ENCODE measurements around the gene RPN2.

DNA sequence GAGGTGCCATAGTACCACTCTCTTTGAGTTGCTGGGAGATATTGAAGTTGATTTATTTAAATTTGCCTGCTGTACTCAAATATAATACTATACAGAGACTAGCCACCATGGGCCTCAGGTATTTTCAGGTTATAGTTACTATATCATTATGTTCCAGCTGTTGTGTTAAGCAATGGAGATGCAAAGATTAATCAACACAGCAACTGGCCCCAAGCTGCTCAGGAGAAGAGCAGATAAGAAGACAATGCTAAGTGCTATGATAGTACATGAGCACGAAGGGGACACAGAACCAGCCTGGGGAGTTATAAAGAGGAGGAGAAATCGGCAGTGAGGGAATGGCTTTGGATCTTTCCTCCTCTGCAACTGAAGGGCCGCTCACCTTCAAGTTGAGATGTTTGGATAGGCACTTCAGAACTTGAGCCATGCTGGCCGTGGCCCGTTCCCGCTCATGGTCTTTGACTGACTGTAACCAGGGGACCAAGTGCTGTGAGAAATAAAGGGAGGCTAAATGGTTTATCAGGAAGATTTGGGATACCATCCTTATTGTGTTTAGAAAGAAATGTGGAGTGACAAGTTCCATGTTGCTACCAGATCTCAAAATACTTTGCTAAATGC lies 24.3 kb upstream of the RPN2 start:
- TF ChIP-seq CTCF (IDR thresholded peaks at IDR 0.05) (no peak), POLR2A (IDR thresholded peaks at IDR 0.05) (no peak)

Data from uterus (tissue), 2 donors.